Liver (tissue), 10 donors: ENCODE results near the gene LRRC36. TPM values are rescaled to one million over a fixed set of nuclear protein-coding genes. Genes with fewer than 3 reads are reported as not detected.

Experiments
- DNase-seq: peaks from one replicate; pipeline ENCODE4 v3.0.0-alpha.2; 2017; ENCODE audit warnings: low spot score
- H3K27ac ChIP-seq, 2 donors: one replicate each; pipeline ENCODE4 v1.7.0; 2013; ENCODE audit warnings: inconsistent platforms in 2 of 2, low read length in 2 of 2, control low read depth in 1 of 2, low read depth in 1 of 2, mild to moderate bottlenecking in 1 of 2
- H3K27me3 ChIP-seq, 4 donors: one replicate each; pipeline versions ENCODE4 v1.6.1 to v1.7.0; 2013; ENCODE audit warnings: low read length in 3 of 4, inconsistent platforms in 1 of 4, mild to moderate bottlenecking in 1 of 4, moderate library complexity in 1 of 4; ENCODE audit not compliant: control insufficient read depth in 4 of 4, insufficient read depth in 4 of 4
- H3K36me3 ChIP-seq, 4 donors: one replicate each; pipeline versions ENCODE4 v1.6.1 to v1.7.0; 2013; ENCODE audit warnings: low read length in 3 of 4, mild to moderate bottlenecking in 3 of 4, low read depth in 1 of 4, moderate library complexity in 1 of 4; ENCODE audit not compliant: control insufficient read depth in 4 of 4, insufficient read depth in 3 of 4
- H3K4me1 ChIP-seq, 4 donors: one replicate each; pipeline versions ENCODE4 v1.6.1 to v1.7.0; 2013; ENCODE audit warnings: low read length in 3 of 4, mild to moderate bottlenecking in 3 of 4, moderate library complexity in 1 of 4; ENCODE audit not compliant: control insufficient read depth in 4 of 4, insufficient read depth in 4 of 4
- H3K4me3 ChIP-seq, 3 donors: one replicate each; pipeline versions ENCODE4 v1.6.1 to v1.7.0; 2013; ENCODE audit warnings: low read length in 3 of 3, control low read depth in 1 of 3, low read depth in 1 of 3, mild to moderate bottlenecking in 1 of 3
- H3K9ac ChIP-seq, 2 donors: one replicate each; pipeline ENCODE4 v1.7.0; 2013; ENCODE audit warnings: low read length in 2 of 2, mild to moderate bottlenecking in 2 of 2, moderate library complexity in 2 of 2, control low read depth in 1 of 2, low read depth in 1 of 2
- H3K9me3 ChIP-seq, 4 donors: one replicate each; pipeline versions ENCODE4 v1.6.1 to v1.7.0; 2013; ENCODE audit warnings: low read length in 3 of 4; ENCODE audit not compliant: control insufficient read depth in 4 of 4
- EGR1 ChIP-seq, 2 donors: IDR thresholded peaks; 2 replicates each; pipeline ENCODE4 v1.6.1; 2016 to 2018; ENCODE audit warnings: antibody characterized with exemption in 2 of 2, low read depth in 2 of 2
- FOXA1 ChIP-seq: IDR thresholded peaks from 2 replicates; pipeline ENCODE4 v1.6.1; 2016; ENCODE audit warnings: antibody characterized with exemption
- FOXA2 ChIP-seq: IDR thresholded peaks from 2 replicates; pipeline ENCODE4 v1.6.1; 2016; ENCODE audit warnings: antibody characterized with exemption
- GABPA ChIP-seq, 2 donors: IDR thresholded peaks in 1 of 2; conservative IDR thresholded peaks in 1 of 2; 2 replicates each; pipeline ENCODE4 v1.6.1; 2016; ENCODE audit warnings: antibody characterized with exemption in 2 of 2, mild to moderate bottlenecking in 1 of 2, moderate library complexity in 1 of 2
- HNF4A ChIP-seq, 2 donors: conservative IDR thresholded peaks; 2 replicates each; pipeline ENCODE4 v1.6.1; 2016; ENCODE audit warnings: antibody characterized with exemption in 2 of 2, mild to moderate bottlenecking in 2 of 2
- HNF4G ChIP-seq: IDR thresholded peaks from 2 replicates; pipeline ENCODE4 v1.6.1; 2016; ENCODE audit warnings: antibody characterized with exemption
- JUND ChIP-seq, 2 donors: IDR thresholded peaks; 2 replicates each; pipeline ENCODE4 v1.6.1; 2016; ENCODE audit warnings: antibody characterized with exemption in 2 of 2
- NR2F2 ChIP-seq: IDR thresholded peaks from 2 replicates; pipeline ENCODE4 v1.6.1; 2016; ENCODE audit warnings: antibody characterized with exemption
- RAD21 ChIP-seq, 2 donors: IDR thresholded peaks; 2 replicates each; pipeline ENCODE4 v1.6.1; 2016; ENCODE audit warnings: antibody characterized with exemption in 2 of 2, mild to moderate bottlenecking in 2 of 2
- RXRA ChIP-seq, 2 donors: IDR thresholded peaks; 2 replicates each; pipeline ENCODE4 v1.6.1; 2017 to 2018; ENCODE audit warnings: antibody characterized with exemption in 2 of 2, mild to moderate bottlenecking in 1 of 2
- SP1 ChIP-seq: IDR thresholded peaks from 2 replicates; pipeline ENCODE4 v1.6.1; 2018; ENCODE audit warnings: antibody characterized with exemption, mild to moderate bottlenecking
- TAF1 ChIP-seq: conservative IDR thresholded peaks from 2 replicates; pipeline ENCODE4 v1.6.1; 2016; ENCODE audit warnings: antibody characterized with exemption, mild to moderate bottlenecking
- YY1 ChIP-seq: IDR thresholded peaks from 2 replicates; pipeline ENCODE4 v1.6.1; 2016; ENCODE audit warnings: antibody characterized with exemption, mild to moderate bottlenecking
- WGBS: extraction: QIAGEN DNeasy Blood & Tissue Kit; methylation state at CpG from one replicate; pipeline ENCODE4 v1.1.7; 2013; 5-methylcytosine and 5-hydroxymethylcytosine counted together
- polyA plus RNA-seq, 2 donors: library from polyadenylated mRNA; stranded (reverse) in 1 of 2; unstranded in 1 of 2; fragments of 200-250 nt in 1 of 2; fragments of >200 nt in 1 of 2; fragmentation: Nextera tagmentation in 1 of 2; extraction: Ambion mirVana in 1 of 2; gene quantifications; one replicate each; pipeline versions ENCODE4 v1.2.1 to v1.2.3, GENCODE V29; 2013 to 2015
- small RNA-seq: library from RNA; depleted of rRNA; stranded (forward); fragments of <200 nt; gene quantifications from one replicate; pipeline ENCODE3, GENCODE V24; 2014
- total RNA-seq, 2 donors: library from RNA; depleted of rRNA; stranded (reverse); fragments of >200 nt; gene quantifications; one replicate each; pipeline ENCODE4 v1.2.3, GENCODE V29; 2014
- TF ChIP-seq, protein P1 (sequence below): IDR thresholded peaks from 2 replicates; pipeline ENCODE4 v1.6.1; 2016; ENCODE audit warnings: antibody characterized with exemption, mild to moderate bottlenecking
- TF ChIP-seq, protein P2 (sequence below): IDR thresholded peaks from 2 replicates; pipeline ENCODE4 v1.6.1; 2016; ENCODE audit warnings: antibody characterized with exemption
- TF ChIP-seq, protein P3 (sequence below): fragments of 150-350 bp; IDR thresholded peaks from 2 replicates; pipeline ENCODE4 v1.5.1; 2017; ENCODE audit warnings: improper control_type of control experiment, low read depth, low read length; ENCODE audit not compliant: missing input control
- TF ChIP-seq, protein P4 (sequence below): IDR thresholded peaks from 2 replicates; pipeline ENCODE4 v1.6.1; 2016; ENCODE audit warnings: antibody characterized with exemption
- TF ChIP-seq, protein P5 (sequence below): IDR thresholded peaks from 2 replicates; pipeline ENCODE4 v1.6.1; 2016; ENCODE audit warnings: antibody characterized with exemption
- donor health status: healthy.
- donor health status: healthy.
- donor health status: healthy.
- donor health status: healthy.
- donor health status: healthy.

Gene LRRC36
- total and polyA plus RNA-seq, 4 donors: 0.08 TPM; not detected in 3

DNA sequence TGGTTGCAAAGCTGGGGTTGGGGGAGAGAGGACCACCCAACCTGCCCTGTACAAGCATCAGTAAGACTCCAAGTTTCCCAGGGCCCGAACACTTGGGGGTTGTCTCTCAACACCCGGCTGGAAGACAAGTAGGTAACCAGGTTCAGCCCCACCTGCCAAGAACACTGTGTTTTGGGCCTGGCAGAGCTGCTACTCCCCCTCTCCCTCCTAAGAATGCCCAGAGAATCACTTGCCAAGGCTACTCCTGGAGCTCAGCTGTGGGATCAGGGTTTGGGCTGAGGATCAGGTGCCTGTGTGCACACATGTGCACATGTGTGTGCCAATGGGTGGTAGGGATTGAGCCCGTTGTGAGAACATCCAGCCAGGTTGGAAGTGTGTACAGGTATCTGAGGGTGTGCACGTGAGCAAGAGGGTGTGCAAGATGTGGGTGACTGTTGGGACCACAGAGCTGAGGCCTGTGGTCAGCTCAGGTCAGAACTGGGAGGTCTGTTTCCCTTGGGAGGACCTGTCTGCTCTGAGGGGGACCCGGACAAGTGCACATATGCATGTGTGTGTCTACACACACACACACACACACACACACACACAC lies 106.6 kb downstream of the LRRC36 start:
- H3K36me3 ChIP-seq: peaks cover 0 to 9% (median 4%) of the 10 kb centered on the region in 4 donors
- H3K27ac ChIP-seq: no peak overlapping the region
- H3K4me3 ChIP-seq: no peak overlapping the region
- peaks cover 13 to 40% (median 36%) of the 10 kb centered on the region in 4 donors for H3K4me1 ChIP-seq
- no peaks in the 10 kb centered on the region for H3K27me3 ChIP-seq
- WGBS: 92% methylated on average over 5 of the region's 5 CpGs
- no peaks in the 10 kb centered on the region for H3K9me3 ChIP-seq
- no peak for DNase-seq
- H3K9ac ChIP-seq: no peak overlapping the region
- TF ChIP-seq RXRA (IDR thresholded peaks at IDR 0.05): no peak
- no peak for TF ChIP-seq GABPA (IDR thresholded peaks at IDR 0.05 in 1 of 2, conservative IDR thresholded peaks at IDR 0.05 in 1 of 2)
- no peak for TF ChIP-seq JUND (IDR thresholded peaks at IDR 0.05)
- TF ChIP-seq EGR1 (IDR thresholded peaks at IDR 0.05; ENCODE audit: low read depth in 2 of 2): no peak
- no peak for TF ChIP-seq FOXA1
- TF ChIP-seq HNF4A (conservative IDR thresholded peaks at IDR 0.05): no peak
- TF ChIP-seq, protein P1, sequence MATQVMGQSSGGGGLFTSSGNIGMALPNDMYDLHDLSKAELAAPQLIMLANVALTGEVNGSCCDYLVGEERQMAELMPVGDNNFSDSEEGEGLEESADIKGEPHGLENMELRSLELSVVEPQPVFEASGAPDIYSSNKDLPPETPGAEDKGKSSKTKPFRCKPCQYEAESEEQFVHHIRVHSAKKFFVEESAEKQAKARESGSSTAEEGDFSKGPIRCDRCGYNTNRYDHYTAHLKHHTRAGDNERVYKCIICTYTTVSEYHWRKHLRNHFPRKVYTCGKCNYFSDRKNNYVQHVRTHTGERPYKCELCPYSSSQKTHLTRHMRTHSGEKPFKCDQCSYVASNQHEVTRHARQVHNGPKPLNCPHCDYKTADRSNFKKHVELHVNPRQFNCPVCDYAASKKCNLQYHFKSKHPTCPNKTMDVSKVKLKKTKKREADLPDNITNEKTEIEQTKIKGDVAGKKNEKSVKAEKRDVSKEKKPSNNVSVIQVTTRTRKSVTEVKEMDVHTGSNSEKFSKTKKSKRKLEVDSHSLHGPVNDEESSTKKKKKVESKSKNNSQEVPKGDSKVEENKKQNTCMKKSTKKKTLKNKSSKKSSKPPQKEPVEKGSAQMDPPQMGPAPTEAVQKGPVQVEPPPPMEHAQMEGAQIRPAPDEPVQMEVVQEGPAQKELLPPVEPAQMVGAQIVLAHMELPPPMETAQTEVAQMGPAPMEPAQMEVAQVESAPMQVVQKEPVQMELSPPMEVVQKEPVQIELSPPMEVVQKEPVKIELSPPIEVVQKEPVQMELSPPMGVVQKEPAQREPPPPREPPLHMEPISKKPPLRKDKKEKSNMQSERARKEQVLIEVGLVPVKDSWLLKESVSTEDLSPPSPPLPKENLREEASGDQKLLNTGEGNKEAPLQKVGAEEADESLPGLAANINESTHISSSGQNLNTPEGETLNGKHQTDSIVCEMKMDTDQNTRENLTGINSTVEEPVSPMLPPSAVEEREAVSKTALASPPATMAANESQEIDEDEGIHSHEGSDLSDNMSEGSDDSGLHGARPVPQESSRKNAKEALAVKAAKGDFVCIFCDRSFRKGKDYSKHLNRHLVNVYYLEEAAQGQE: no peak
- no peak for TF ChIP-seq YY1
- TF ChIP-seq, protein P2, sequence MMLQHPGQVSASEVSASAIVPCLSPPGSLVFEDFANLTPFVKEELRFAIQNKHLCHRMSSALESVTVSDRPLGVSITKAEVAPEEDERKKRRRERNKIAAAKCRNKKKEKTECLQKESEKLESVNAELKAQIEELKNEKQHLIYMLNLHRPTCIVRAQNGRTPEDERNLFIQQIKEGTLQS: no peak
- TF ChIP-seq SP1: no peak
- TF ChIP-seq FOXA2: no peak
- TF ChIP-seq, protein P3, sequence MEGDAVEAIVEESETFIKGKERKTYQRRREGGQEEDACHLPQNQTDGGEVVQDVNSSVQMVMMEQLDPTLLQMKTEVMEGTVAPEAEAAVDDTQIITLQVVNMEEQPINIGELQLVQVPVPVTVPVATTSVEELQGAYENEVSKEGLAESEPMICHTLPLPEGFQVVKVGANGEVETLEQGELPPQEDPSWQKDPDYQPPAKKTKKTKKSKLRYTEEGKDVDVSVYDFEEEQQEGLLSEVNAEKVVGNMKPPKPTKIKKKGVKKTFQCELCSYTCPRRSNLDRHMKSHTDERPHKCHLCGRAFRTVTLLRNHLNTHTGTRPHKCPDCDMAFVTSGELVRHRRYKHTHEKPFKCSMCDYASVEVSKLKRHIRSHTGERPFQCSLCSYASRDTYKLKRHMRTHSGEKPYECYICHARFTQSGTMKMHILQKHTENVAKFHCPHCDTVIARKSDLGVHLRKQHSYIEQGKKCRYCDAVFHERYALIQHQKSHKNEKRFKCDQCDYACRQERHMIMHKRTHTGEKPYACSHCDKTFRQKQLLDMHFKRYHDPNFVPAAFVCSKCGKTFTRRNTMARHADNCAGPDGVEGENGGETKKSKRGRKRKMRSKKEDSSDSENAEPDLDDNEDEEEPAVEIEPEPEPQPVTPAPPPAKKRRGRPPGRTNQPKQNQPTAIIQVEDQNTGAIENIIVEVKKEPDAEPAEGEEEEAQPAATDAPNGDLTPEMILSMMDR: no peak
- TF ChIP-seq TAF1: no peak
- TF ChIP-seq, protein P4, sequence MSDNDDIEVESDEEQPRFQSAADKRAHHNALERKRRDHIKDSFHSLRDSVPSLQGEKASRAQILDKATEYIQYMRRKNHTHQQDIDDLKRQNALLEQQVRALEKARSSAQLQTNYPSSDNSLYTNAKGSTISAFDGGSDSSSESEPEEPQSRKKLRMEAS: no peak
- no peak for TF ChIP-seq NR2F2
- TF ChIP-seq RAD21 (IDR thresholded peaks at IDR 0.05): no peak
- TF ChIP-seq HNF4G: no peak
- TF ChIP-seq, protein P5, sequence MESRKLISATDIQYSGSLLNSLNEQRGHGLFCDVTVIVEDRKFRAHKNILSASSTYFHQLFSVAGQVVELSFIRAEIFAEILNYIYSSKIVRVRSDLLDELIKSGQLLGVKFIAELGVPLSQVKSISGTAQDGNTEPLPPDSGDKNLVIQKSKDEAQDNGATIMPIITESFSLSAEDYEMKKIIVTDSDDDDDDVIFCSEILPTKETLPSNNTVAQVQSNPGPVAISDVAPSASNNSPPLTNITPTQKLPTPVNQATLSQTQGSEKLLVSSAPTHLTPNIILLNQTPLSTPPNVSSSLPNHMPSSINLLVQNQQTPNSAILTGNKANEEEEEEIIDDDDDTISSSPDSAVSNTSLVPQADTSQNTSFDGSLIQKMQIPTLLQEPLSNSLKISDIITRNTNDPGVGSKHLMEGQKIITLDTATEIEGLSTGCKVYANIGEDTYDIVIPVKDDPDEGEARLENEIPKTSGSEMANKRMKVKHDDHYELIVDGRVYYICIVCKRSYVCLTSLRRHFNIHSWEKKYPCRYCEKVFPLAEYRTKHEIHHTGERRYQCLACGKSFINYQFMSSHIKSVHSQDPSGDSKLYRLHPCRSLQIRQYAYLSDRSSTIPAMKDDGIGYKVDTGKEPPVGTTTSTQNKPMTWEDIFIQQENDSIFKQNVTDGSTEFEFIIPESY: no peak

Small RNA genes lying within 50 kb of the gene (small RNA-seq; reads per million reads assigned to genes)
- not detected for gene RNU1-123P

Other genes starting within 250 kb of the LRRC36 start
- gene PHAF1, start 216.9 kb upstream of the LRRC36 start, total RNA-seq: 10 to 100 TPM; 29.1 to 42.4 TPM
- gene PHAF1, start 216.9 kb upstream of the LRRC36 start, polyA plus RNA-seq: 10 to 100 TPM; 26.6 to 27.7 TPM
- 1 to 10 TPM; 1.2 to 2.3 TPM for gene B3GNT9, start 175.8 kb upstream of the LRRC36 start, total RNA-seq
- 1 to 10 TPM in 1 of 2 donors, under 1 TPM in 1; 0.43 to 1.6 TPM for gene B3GNT9, start 175.8 kb upstream of the LRRC36 start, polyA plus RNA-seq
- gene TRADD, start 166.9 kb upstream of the LRRC36 start, total RNA-seq: 10 to 100 TPM in 1 of 2 donors, 1 to 10 TPM in 1; 5.7 to 10.5 TPM
- 10 to 100 TPM in 1 of 2 donors, 1 to 10 TPM in 1; 9.7 to 10.8 TPM for gene TRADD, start 166.9 kb upstream of the LRRC36 start, polyA plus RNA-seq
- gene FBXL8, start 166.9 kb upstream of the LRRC36 start, total RNA-seq: 1 to 10 TPM; 1.4 to 9.2 TPM
- gene FBXL8, start 166.9 kb upstream of the LRRC36 start, polyA plus RNA-seq: 1 to 10 TPM; 6.1 to 6.2 TPM
- gene HSF4, start 162.1 kb upstream of the LRRC36 start, total RNA-seq: 1 to 10 TPM in 1 of 2 donors, under 1 TPM in 1; 0.42 to 5.1 TPM
- 1 to 10 TPM; 3.8 to 4.9 TPM for gene HSF4, start 162.1 kb upstream of the LRRC36 start, polyA plus RNA-seq
- 1 to 10 TPM; 3.0 to 9.9 TPM for gene NOL3, start 156.3 kb upstream of the LRRC36 start, total RNA-seq
- 10 to 100 TPM; 11.4 to 18.0 TPM for gene NOL3, start 156.3 kb upstream of the LRRC36 start, polyA plus RNA-seq
- 1 to 10 TPM; 2.7 to 4.8 TPM for gene MATCAP1, start 142.9 kb upstream of the LRRC36 start, total RNA-seq
- 1 to 10 TPM; 1.5 to 3.8 TPM for gene MATCAP1, start 142.9 kb upstream of the LRRC36 start, polyA plus RNA-seq
- 1 to 10 TPM; 2.2 to 3.3 TPM for gene EXOC3L1, start 136.7 kb upstream of the LRRC36 start, total RNA-seq
- 1 to 10 TPM; 1.1 to 3.7 TPM for gene EXOC3L1, start 136.7 kb upstream of the LRRC36 start, polyA plus RNA-seq
- gene E2F4, start 134.7 kb upstream of the LRRC36 start, total RNA-seq: 100 to 1,000 TPM in 1 of 2 donors, 10 to 100 TPM in 1; 39.2 to 107 TPM
- gene E2F4, start 134.7 kb upstream of the LRRC36 start, polyA plus RNA-seq: 10 to 100 TPM; 18.1 to 20.7 TPM
- 1 to 10 TPM; 3.8 TPM for gene ELMO3, start 127.7 kb upstream of the LRRC36 start, total RNA-seq
- gene ELMO3, start 127.7 kb upstream of the LRRC36 start, polyA plus RNA-seq: 1 to 10 TPM; 1.7 to 2.5 TPM
- 10 to 100 TPM; 22.3 to 42.2 TPM for gene TMEM208, start 99.7 kb upstream of the LRRC36 start, total RNA-seq
- gene TMEM208, start 99.7 kb upstream of the LRRC36 start, polyA plus RNA-seq: 100 to 1,000 TPM in 1 of 2 donors, 10 to 100 TPM in 1; 98.2 to 140 TPM
- 1 to 10 TPM; 5.4 to 6.4 TPM for gene FHOD1, start 79.3 kb upstream of the LRRC36 start, total RNA-seq
- gene FHOD1, start 79.3 kb upstream of the LRRC36 start, polyA plus RNA-seq: 1 to 10 TPM; 2.2 to 2.9 TPM
- under 1 TPM; 0.05 to 0.25 TPM for gene SLC9A5, start 77.8 kb upstream of the LRRC36 start, total RNA-seq
- gene SLC9A5, start 77.8 kb upstream of the LRRC36 start, polyA plus RNA-seq: under 1 TPM in 1 of 2 donors, not detected in 1; 0.09 TPM
- gene PLEKHG4, start 47.3 kb upstream of the LRRC36 start, total RNA-seq: 1 to 10 TPM; 1.1 to 2.6 TPM
- under 1 TPM; 0.21 to 0.28 TPM for gene PLEKHG4, start 47.3 kb upstream of the LRRC36 start, polyA plus RNA-seq
- gene KCTD19, start 74 bp upstream of the LRRC36 start, total RNA-seq: under 1 TPM in 1 of 2 donors, not detected in 1; 0.28 TPM
- gene KCTD19, start 74 bp upstream of the LRRC36 start, polyA plus RNA-seq: not detected
- under 1 TPM; 0.28 to 0.84 TPM for gene TPPP3, start 66.7 kb downstream of the LRRC36 start, total RNA-seq
- under 1 TPM; 0.35 to 0.75 TPM for gene TPPP3, start 66.7 kb downstream of the LRRC36 start, polyA plus RNA-seq
- 1 to 10 TPM in 1 of 2 donors, under 1 TPM in 1; 0.33 to 1.6 TPM for gene ZDHHC1, start 89.7 kb downstream of the LRRC36 start, total RNA-seq
- gene ZDHHC1, start 89.7 kb downstream of the LRRC36 start, polyA plus RNA-seq: 1 to 10 TPM in 1 of 2 donors, under 1 TPM in 1; 0.53 to 1.6 TPM
- gene HSD11B2, start 104.3 kb downstream of the LRRC36 start, total RNA-seq: 1 to 10 TPM in 1 of 2 donors, under 1 TPM in 1; 0.51 to 6.7 TPM
- gene HSD11B2, start 104.3 kb downstream of the LRRC36 start, polyA plus RNA-seq: 1 to 10 TPM; 1.8 to 2.7 TPM
- 10 to 100 TPM; 73.2 to 80.2 TPM for gene ATP6V0D1, start 154.3 kb downstream of the LRRC36 start, total RNA-seq
- 10 to 100 TPM; 47.6 to 59.9 TPM for gene ATP6V0D1, start 154.3 kb downstream of the LRRC36 start, polyA plus RNA-seq
- not detected for gene AGRP, start 156.7 kb downstream of the LRRC36 start, total RNA-seq
- under 1 TPM; 0.18 to 0.50 TPM for gene AGRP, start 156.7 kb downstream of the LRRC36 start, polyA plus RNA-seq
- 10 to 100 TPM; 16.8 to 25.2 TPM for gene RIPOR1, start 202.0 kb downstream of the LRRC36 start, total RNA-seq
- 10 to 100 TPM in 1 of 2 donors, 1 to 10 TPM in 1; 7.6 to 13.8 TPM for gene RIPOR1, start 202.0 kb downstream of the LRRC36 start, polyA plus RNA-seq
- 10 to 100 TPM; 16.1 to 35.3 TPM for gene CTCF, start 235.7 kb downstream of the LRRC36 start, total RNA-seq
- gene CTCF, start 235.7 kb downstream of the LRRC36 start, polyA plus RNA-seq: 10 to 100 TPM; 10.1 to 14.9 TPM